Measurements from ENCODE around the gene CDK11B.

The CDK11B gene

GRCh38 chr1:1615256-1616044 is 43.4 kb downstream of the CDK11B start, which contains the start of gene MIB2:
MIB2 (plus strand) TSS chr1:1615500; CDS start chr1:1623453, 7,953 bp downstream.
- peak; percentile 100 for DNase-seq (ENCODE audit: low spot score)

- DNase-seq (ENCODE audit: low spot score) = no peak
These were observed 43.9 kb downstream of the CDK11B start for GRCh38 chr1:1614954-1615255.

GRCh38 chr1:1614204-1614953 is 44.4 kb downstream of the CDK11B start:
- DNase-seq (ENCODE audit: low spot score) = no peak

GRCh38 chr1:1613509-1614082 is 45.2 kb downstream of the CDK11B start:
- DNase-seq (ENCODE audit: low spot score) = no peak

- no peak for DNase-seq (ENCODE audit: low spot score)
These were observed 46.8 kb downstream of the CDK11B start for GRCh38 chr1:1612104-1612400.

GRCh38 chr1:1610796-1611195 is 48.0 kb downstream of the CDK11B start:
- DNase-seq (ENCODE audit: low spot score) = no peak

- no peak for DNase-seq (ENCODE audit: low spot score)
These were observed 48.9 kb downstream of the CDK11B start for GRCh38 chr1:1609822-1610485.

GRCh38 chr1:1606232-1606631 is 52.6 kb downstream of the CDK11B start:
- no peak for DNase-seq (ENCODE audit: low spot score)

- no peak for DNase-seq (ENCODE audit: low spot score)
These were observed 53.1 kb downstream of the CDK11B start for GRCh38 chr1:1605724-1606123.

- DNase-seq (ENCODE audit: low spot score) = no peak
These were observed 53.7 kb downstream of the CDK11B start for GRCh38 chr1:1605034-1605591.

- DNase-seq (ENCODE audit: low spot score) = no peak
These were observed 54.3 kb downstream of the CDK11B start for GRCh38 chr1:1604374-1605033.

- no peak for DNase-seq (ENCODE audit: low spot score)
These were observed 55.0 kb downstream of the CDK11B start for GRCh38 chr1:1603671-1604373.

GRCh38 chr1:1602968-1603506 is 55.8 kb downstream of the CDK11B start:
- no peak for DNase-seq (ENCODE audit: low spot score)

GRCh38 chr1:1602304-1602967 is 56.4 kb downstream of the CDK11B start:
- DNase-seq (ENCODE audit: low spot score) = no peak

GRCh38 chr1:1601564-1602303 is 57.1 kb downstream of the CDK11B start:
- no peak for DNase-seq (ENCODE audit: low spot score)

GRCh38 chr1:1600861-1601563 is 57.8 kb downstream of the CDK11B start:
- no peak for DNase-seq (ENCODE audit: low spot score)

GRCh38 chr1:1599935-1600860 is 58.6 kb downstream of the CDK11B start, which contains the start of gene FNDC10:
FNDC10 (minus strand) TSS chr1:1600135; CDS start chr1:1600015, 120 bp downstream.
- DNase-seq (ENCODE audit: low spot score) = no peak

Measured in germinal center (tissue), 1 donor.